Brain microvascular endothelial cell (primary cell): ENCODE results near the gene NR1D1.

ENCODE experiments used
- DNase-seq: peaks from one replicate; pipeline ENCODE4 v3.0.0-alpha.2; 2020
- H3K27ac ChIP-seq: fragments of 250-450 bp; sonication (Bioruptor Pico); 2 replicates; pipeline ENCODE4 v1.5.1; 2020; ENCODE audit warnings: mild to moderate bottlenecking, moderate library complexity
- H3K27me3 ChIP-seq: fragments of 250-450 bp; sonication (Bioruptor Pico); replicated peaks from 2 replicates; pipeline ENCODE4 v1.5.1; 2020; ENCODE audit warnings: mild to moderate bottlenecking
- H3K36me3 ChIP-seq: fragments of 250-450 bp; sonication (Bioruptor Pico); replicated peaks from 2 replicates; pipeline ENCODE4 v1.5.1; 2020; ENCODE audit warnings: mild to moderate bottlenecking
- H3K4me3 ChIP-seq: 2 replicates; pipeline ENCODE4 v1.5.1; 2011; ENCODE audit warnings: low read depth, mild to moderate bottlenecking, control low read depth, low read length, moderate library complexity
- CTCF ChIP-seq: IDR thresholded peaks from 2 replicates; pipeline ENCODE4 v1.5.1; 2011; ENCODE audit warnings: low read depth, mild to moderate bottlenecking, moderate library complexity, low read length, control low read depth, inconsistent platforms; ENCODE audit errors: missing control alignments
- in situ Hi-C: cut with HindIII; loops from 2 replicates; pipeline ENCODE4 v1.10.0; 2017; ENCODE audit warnings: low sequenced_read_pairs, low pct_ligation_motif_present

The NR1D1 gene

GRCh38 chr17:40108970-40109824, 8.8 kb upstream of the NR1D1 start:
- no peak overlapping the region for H3K4me3 ChIP-seq
- peak; percentile 31 for TF ChIP-seq CTCF
- in situ Hi-C loops: no loop called here
- no peak overlapping the region for H3K27ac ChIP-seq
- no peaks in the 10 kb centered on the region for H3K27me3 ChIP-seq
- no peaks in the 10 kb centered on the region for H3K36me3 ChIP-seq
- no peak for DNase-seq

GRCh38 chr17:40107522-40108174, 7.3 kb upstream of the NR1D1 start:
- TF ChIP-seq CTCF: no peak
- Histone ChIP-seq H3K27me3 (no peaks in the 10 kb centered on the region), H3K36me3 (no peaks in the 10 kb centered on the region), H3K4me3 (no peak overlapping the region), H3K27ac (peak overlapping the region; percentile 25)
- no peak for DNase-seq
- in situ Hi-C loops: no loop called here

DNA sequence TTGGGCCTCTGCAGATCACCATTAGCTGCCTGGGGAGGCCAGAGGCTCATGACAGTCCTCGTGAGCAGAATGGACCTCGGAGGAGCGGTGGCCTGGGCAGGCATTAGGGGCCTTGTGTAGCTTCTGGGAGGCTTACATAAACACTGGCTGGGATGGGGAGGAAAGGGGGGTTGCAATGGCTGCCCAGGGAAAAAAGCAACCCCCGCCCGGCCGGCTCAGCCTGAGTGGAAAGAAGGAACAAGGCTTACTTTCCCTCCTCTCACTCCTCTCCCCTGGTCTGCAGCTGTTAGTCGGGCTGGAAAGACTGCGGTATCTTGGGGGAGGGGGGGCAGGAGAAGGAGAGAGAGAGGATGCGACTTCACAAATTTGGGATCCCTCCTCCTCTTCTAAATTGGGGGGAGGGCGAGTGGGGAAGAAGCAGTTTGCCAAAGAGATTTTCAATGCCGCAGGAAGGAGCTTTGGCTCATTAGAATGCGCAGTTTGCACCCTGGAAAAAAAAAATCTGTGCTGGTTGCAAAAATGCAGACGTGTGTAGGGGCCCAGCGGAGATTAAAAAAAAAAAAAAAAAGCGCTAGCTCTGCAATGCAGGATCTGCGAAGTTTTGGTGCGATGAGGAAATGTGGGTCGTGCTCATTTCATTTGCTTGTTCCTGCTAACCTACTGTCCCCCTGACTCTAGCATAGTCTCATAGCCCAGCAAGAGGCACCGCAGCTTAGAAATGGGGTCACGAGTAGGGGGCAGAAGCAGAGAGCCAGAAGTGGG, 6.6 kb upstream of the NR1D1 start:
- no peak for DNase-seq
- Histone ChIP-seq H3K27me3 (no peaks in the 10 kb centered on the region), H3K27ac (no peak overlapping the region), H3K4me3 (no peak overlapping the region), H3K36me3 (no peaks in the 10 kb centered on the region)
- TF ChIP-seq CTCF: no peak
- in situ Hi-C loops: no loop called here

- Histone ChIP-seq H3K27me3 (no peaks in the 10 kb centered on the region), H3K27ac (no peak overlapping the region), H3K36me3 (no peaks in the 10 kb centered on the region), H3K4me3 (no peak overlapping the region)
- TF ChIP-seq CTCF: no peak
- in situ Hi-C loops: no loop called here
- DNase-seq: no peak
Observed at GRCh38 chr17:40105861-40106759, 5.7 kb upstream of the NR1D1 start.
